Astrocyte of the spinal cord (primary cell): ENCODE data around the gene TMEM30A.

Experiments
- DNase-seq: peaks from one replicate; pipeline ENCODE4 v3.0.0; 2011; ENCODE audit warnings: low read depth, low spot score
- H3K4me3 ChIP-seq: 2 replicates; pipeline ENCODE4 v1.5.1; 2011; ENCODE audit warnings: low read depth, mild to moderate bottlenecking, low read length, moderate library complexity
- in situ Hi-C: cut with HindIII; loops from 2 replicates; pipeline ENCODE4 v1.10.0; 2017; ENCODE audit warnings: low sequenced_read_pairs
- TF ChIP-seq, protein P1 (sequence below): IDR thresholded peaks from 2 replicates; pipeline ENCODE4 v1.5.1; 2012; ENCODE audit warnings: low read depth, mild to moderate bottlenecking, low read length, inconsistent platforms

The TMEM30A gene

GRCh38 chr6:75209184-75209723 lies 75.3 kb downstream of the TMEM30A start:
- H3K4me3 ChIP-seq, result no peak overlapping the region
- no peak for DNase-seq
- TF ChIP-seq, protein P1, sequence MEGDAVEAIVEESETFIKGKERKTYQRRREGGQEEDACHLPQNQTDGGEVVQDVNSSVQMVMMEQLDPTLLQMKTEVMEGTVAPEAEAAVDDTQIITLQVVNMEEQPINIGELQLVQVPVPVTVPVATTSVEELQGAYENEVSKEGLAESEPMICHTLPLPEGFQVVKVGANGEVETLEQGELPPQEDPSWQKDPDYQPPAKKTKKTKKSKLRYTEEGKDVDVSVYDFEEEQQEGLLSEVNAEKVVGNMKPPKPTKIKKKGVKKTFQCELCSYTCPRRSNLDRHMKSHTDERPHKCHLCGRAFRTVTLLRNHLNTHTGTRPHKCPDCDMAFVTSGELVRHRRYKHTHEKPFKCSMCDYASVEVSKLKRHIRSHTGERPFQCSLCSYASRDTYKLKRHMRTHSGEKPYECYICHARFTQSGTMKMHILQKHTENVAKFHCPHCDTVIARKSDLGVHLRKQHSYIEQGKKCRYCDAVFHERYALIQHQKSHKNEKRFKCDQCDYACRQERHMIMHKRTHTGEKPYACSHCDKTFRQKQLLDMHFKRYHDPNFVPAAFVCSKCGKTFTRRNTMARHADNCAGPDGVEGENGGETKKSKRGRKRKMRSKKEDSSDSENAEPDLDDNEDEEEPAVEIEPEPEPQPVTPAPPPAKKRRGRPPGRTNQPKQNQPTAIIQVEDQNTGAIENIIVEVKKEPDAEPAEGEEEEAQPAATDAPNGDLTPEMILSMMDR, result no peak
- in situ Hi-C loops, result no loop called here

DNA sequence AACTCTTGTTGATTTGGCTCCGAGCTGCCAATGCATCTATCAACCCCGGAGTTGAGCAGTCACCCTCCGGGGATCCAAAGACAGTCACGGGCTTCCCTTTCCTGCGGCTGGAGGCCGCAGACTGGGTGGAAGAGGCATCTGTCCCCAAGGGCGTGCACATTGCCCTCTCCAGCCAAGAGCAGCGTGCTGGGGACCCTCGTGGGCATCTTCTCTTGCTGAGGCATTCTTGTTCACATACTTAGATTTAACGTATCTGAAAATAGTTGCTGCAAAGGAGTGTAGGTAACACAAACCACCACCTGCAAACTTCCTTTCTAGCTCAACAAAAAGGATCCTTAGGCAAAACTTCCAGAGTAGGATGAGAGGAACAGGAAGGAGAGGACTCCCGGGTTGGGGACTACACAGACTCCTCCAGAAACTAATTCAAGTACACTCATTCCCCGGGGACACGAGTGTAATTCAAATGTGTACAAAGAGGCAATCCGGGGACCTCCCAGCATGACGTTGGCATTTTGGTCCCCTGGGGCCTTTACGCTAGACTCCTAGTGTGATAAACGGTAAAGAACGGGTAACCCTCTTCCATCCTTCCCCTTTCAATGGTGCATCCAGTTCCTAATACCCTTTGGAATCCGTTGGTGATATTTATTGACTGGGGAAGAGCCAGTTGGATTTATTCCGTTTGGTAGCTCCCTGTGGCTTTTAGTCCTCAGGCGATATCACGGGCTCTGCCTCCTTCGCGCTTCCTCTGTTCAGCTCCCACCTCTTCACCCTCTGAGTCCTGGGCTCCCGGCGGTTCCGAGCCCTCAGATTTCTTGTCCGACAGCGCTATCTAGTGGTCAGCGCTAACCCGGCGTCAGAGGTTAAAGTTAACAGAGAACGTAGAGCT lies 76.1 kb downstream of the TMEM30A start:
- in situ Hi-C loops, result no loop called here
- DNase-seq, result peak; percentile 83
- H3K4me3 ChIP-seq, result no peak overlapping the region
- TF ChIP-seq, protein P1, result peak; percentile 83

- in situ Hi-C loops, result no loop called here
- TF ChIP-seq, protein P1, result no peak
- peak overlapping the region; percentile 90 for H3K4me3 ChIP-seq
- peak; percentile 54 for DNase-seq
Observed at GRCh38 chr6:75206576-75207342, 77.8 kb downstream of the TMEM30A start.

- DNase-seq, result peak; percentile 99
- in situ Hi-C loops, result no loop called here
- peak within 1 kb of the TSS; percentile 90 for H3K4me3 ChIP-seq
- TF ChIP-seq, protein P1, result peak; percentile 16
Observed at GRCh38 chr6:75205776-75206575, 78.6 kb downstream of the TMEM30A start, which contains the start of gene COL12A1. TSS of gene COL12A1 (minus strand) at chr6:75206053. CDS start at chr6:75202792, 3,261 bp downstream.

GRCh38 chr6:75204959-75205775 lies 79.4 kb downstream of the TMEM30A start:
- TF ChIP-seq, protein P1, result no peak
- in situ Hi-C loops, result no loop called here
- peak; percentile 81 for DNase-seq
- H3K4me3 ChIP-seq, result peak overlapping the region; percentile 90
